SK-N-MC (cell line): ENCODE results near the gene RAB30.

Experiments used
- EZH2 ChIP-seq: fragments of 200-600 bp; sonication (generic); IDR thresholded peaks from one replicate; pipeline ENCODE4 v1.6.1; 2017; ENCODE audit warnings: antibody characterized with exemption
- FOXP2 ChIP-seq: optimal IDR thresholded peaks from 2 replicates; pipeline ENCODE3; 2011; ENCODE audit warnings: mild to moderate bottlenecking, moderate library complexity; ENCODE audit not compliant: insufficient read depth; ENCODE audit errors: extremely low read length, control extremely low read depth
- POLR2AphosphoS5 ChIP-seq: IDR thresholded peaks from 2 replicates; pipeline ENCODE4 v1.6.1; 2012; ENCODE audit warnings: mild to moderate bottlenecking, low read depth, low read length, borderline replicate concordance

DNA sequence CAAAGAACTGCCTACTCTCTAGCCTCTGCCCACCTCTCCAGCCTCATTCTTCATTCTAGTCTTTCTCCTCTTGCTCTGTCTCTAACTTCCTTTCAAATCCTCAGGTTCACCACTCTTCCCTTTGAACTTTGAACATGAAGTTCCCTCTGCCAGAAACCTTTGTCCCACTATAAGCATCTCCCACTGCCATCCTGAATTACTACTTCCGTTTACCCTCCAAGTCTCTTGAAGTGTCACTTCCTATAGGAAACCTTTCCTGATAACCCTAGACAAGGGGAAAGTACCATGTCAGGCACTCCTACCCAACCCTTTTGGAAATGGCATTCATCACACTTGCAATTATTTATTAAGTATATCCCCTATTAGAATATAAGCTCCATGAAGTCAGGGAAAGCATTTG, 3.1 kb downstream of the RAB30 start:
- TF ChIP-seq EZH2 (no peak), POLR2AphosphoS5 (no peak), FOXP2 (no peak)
